NCI-H2081 treated with DMSO at 0.1 percent for 48 hours (cell line): ENCODE measurements around the gene PLPPR5.

ENCODE experiments used
- DNase-seq: peaks from one replicate; lab custom pipeline; 2025; lab: John Stamatoyannopoulos, UW

Gene PLPPR5

DNA sequence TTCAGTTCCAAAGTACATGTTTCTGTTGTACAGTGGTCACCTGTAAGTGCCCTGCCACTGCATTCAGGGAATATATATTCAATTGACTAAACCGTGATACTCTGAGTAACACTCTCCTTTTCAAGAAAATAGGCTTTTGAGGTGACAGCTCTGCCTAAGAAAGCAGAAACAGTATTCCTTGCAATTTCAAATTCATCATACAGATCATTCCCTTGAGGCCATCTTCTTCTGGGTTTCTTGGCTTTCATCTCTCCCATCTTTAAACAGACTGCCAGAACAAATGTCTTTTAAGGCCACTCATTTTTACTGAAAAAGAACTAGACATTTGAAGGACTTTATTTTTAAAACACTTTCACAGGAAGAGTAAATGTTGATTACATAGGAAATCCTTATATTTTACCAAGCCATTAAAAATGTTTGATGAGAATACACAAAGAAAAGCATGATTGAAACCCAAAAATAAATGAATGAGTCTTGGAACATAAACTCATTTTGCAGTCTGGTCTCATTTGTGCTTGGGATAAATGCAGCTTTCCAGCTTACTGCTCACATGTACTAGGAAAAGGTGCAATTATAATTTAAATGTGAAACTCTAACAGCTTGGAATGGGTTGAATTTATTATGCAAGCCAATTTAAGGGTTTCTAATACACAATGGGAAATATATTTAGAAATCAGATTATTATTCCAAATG, 34.7 kb downstream of the PLPPR5 start:
- DNase-seq = no peak

DNA sequence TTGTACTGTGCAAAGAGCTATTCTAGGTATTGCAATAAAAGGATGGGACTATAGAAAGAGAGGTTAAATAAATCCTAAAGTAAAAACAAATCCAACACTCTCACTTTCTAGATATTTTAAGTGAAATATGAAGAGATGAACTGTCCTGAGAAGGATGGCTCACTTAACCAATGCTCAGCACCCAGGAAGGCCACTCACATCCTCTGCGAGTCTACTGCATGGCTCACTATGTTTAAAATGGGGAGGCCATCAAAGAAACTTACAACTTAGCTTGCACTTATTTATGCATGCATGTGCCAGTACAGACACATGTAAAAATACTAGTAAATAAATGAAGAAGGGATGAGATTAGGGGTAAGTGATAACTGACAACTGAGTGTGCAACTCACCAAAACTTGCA, 37.5 kb downstream of the PLPPR5 start:
- DNase-seq = no peak

DNA sequence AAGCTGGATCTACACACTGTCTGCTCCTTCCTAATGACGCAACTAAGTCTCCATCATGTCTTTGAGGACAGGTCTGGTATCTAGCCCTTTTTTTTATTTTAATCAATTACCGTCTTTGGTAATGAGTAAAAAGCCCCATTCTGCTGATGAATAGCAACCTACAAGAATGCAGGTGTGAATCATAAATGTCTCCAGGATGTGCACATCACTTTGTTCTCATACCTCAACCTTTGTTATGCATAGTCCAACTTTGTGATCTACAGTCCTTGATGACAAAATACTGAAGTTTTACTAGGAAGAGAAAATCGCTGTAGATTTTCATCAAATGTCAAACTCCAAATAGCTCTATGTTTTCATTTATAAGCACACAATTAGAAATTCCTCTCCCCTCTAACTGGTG, 39.3 kb downstream of the PLPPR5 start:
- DNase-seq = no peak

DNA sequence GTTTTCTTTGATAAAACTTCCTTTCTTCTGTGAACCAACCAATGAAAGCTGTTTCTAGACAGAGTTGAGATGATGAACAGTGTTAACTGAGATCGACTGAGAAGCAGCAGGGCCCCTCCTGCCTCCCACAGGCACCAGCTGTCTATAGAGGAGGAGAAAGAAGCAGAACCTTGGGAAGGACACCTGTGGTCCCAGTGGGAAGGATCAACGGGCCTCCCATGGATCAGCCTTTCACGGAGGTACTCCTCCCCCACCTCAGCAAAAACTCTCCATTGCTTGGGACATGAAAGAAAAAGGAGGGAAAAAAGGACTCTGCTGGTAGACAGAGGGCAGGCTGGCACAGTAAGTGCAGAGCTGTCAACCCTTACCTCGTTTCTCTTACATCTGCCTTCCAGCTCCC, 40.5 kb downstream of the PLPPR5 start:
- DNase-seq = no peak

DNA sequence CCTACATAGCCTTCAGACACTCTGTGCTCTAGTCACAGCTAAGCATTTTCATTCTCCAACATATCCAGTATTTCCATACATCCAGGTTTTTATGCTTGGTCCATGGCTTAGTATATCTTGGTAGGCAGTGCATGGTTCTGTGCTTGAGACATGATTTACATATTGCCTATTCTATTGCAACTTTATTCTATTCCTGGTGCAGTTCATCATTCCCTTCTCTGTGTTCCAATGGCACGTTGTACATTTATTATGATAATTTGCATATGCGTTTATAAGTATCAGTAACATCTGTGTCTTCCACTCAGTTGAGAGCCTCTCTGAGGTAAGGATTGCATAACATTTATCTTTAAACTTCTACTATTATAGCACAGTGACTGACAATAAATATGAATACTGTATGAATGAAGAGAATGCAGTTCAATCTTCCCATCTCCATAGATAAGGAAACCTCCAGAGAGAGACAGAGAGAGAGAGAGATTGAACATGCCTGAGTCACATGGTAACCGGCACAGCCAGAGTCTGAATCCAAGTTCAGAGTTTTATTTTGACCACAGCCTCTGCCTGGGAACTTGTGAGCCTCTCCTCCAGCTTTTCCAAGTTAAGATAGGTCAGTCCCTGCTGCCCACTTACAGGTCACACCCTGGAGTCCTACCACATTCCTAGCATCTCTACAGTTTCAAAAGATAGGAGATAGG, 41.5 kb downstream of the PLPPR5 start:
- no peak for DNase-seq

DNA sequence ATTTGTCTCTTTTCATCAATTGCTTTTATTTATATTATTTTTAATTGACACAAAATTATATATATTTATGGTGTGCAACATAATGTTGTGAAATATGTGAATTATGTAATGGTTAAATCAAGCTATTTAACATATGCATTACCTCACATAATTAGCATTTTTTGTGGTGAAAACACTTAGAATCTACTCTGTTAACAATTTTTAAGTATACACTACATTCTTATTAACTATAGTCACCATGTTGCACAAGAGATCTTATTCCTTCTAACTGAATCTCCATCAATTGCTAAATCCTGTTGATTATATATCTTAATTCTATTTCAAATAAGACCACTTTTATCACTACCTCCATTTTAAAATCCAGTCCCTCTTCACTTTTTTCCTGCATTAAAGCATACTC, 42.5 kb downstream of the PLPPR5 start:
- DNase-seq = no peak

DNA sequence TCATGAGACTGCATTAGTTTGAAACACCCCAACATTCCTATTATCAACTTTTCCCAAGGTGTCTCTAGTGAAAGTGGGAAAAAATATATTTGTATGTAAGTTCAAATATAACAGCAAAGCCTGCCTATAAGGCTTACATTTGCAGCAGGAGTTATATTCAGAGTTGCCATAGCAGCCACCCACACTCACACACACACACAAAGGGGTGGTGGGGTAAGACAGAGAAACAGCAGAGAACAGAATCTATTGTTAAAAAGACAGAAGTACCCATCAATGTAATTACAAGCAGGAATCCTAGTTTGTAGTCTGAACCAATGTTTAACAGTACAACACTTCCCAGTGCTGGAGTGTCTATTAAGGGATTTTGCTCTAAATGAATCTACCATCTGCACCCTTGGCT, 55.0 kb downstream of the PLPPR5 start:
- DNase-seq = no peak

DNA sequence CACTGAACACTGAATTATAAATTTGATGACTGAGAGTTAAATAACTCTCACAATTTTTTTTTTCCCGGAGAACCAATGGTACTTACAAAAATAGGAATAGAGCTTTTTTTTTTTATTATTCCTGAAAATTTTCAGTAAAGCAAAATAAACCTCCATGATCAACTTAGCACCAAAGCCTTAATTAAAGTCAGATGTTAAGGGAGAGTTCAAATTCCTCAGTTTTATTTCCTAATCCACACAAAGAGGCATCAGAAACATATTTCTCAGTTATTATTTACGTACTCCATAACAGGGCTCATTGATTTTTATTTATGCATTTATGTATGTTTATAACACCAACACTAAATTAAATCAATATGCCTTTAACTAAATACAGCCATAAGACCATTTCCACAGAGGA, 55.5 kb downstream of the PLPPR5 start:
- DNase-seq = no peak

DNA sequence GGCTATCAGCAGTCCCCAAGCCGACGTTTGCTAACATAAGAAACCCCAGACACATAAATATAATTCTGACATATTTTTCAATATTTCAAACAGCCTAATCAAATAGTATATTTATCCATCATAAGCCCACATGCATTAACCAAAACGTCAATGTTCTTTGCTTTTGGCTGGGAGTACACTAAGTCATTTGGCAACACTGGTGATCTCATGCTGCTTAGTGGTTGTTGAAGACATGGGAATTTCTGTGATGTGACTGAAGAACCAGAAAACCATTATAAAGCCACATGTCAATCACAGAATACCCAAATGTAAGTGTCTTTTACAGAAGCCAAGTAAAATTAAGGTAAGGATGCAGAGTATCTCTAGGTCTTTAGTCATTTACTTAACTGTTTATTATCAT, 57.6 kb downstream of the PLPPR5 start:
- DNase-seq = no peak

DNA sequence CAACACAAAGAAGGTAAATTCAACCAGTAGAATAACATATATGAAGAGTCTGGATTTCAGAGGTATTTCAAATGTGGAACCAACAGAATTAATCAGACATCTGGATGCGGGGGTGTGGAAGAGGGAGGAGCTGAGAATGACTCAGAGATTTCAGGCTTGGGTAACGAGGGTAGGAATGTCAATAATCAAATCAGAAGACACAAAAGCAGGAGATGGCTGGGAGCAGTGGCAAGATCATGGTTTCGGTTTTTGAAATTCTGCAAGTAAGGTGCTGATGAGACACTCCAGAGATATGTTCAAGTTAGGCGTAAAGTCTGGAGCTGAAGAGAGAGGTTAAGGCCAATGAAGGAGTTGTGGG, 64.0 kb downstream of the PLPPR5 start:
- no peak for DNase-seq

DNA sequence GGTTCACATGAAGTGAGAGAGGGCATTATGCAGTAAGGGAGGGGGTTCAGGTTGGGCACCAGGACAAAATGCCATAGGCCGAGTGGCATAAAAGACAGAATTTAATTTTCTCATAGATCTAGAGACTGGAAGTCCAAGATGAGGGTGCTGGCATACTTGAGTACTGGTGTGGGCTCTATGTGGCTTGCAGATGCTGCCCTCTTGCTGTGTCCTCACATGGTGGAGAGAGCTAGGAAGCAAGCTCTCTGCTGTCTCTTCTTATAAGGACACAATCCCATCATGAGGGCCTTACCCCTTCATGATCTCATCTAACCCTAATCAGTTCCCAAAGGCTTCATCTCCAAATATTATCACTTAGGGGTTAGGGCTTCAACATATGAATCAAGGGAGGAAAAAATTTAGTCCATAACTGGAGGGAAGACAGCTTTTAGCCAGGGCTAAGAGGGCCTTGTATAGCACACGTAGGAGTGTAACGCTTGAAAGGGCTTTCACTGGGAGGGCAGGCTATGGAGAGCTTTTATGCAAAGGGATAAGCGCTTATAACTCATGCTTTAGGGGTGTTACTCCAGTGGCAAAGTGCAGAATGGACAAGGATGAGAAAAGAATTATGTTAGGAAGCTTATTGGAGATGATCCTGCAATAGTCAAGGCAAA, 64.5 kb downstream of the PLPPR5 start:
- DNase-seq = no peak

DNA sequence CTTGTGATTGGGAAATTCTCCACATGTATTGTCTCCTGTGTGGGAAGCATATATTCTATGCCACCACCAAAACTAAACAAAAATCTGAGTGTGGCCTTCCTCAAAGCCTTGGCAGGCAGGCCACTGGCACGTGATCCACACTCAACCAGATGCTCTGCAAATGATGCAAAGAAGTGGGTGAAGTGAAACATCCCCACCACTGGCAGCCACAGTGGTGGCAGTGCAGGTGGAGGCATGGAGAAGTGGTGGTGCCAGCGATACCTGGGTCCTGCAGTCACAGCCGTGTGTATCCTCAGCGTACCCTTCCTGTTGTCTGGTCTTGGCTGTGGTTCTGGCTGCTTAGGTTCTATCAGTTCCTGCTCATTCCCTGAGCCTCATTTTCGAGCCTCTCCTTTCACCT, 65.2 kb downstream of the PLPPR5 start:
- DNase-seq = no peak

DNA sequence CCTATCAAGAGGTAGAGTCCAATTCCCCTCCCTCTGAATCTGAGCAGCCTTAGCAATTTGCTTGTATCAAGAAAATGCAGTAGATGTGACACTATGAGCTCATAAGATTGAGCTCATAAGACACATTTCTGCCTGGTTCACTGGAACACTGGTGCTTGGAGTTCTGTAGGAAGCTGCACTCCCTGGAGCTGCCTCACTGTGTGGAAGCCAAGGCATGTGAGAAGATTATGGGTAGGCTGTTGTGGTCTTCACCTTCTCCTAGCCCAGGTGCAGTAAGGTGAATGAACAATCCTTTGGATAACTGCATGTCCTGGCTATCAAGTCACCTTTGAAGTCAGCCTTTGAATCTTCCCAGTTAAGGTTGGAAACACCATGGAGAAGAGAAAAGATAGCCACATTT, 67.3 kb downstream of the PLPPR5 start:
- no peak for DNase-seq

DNA sequence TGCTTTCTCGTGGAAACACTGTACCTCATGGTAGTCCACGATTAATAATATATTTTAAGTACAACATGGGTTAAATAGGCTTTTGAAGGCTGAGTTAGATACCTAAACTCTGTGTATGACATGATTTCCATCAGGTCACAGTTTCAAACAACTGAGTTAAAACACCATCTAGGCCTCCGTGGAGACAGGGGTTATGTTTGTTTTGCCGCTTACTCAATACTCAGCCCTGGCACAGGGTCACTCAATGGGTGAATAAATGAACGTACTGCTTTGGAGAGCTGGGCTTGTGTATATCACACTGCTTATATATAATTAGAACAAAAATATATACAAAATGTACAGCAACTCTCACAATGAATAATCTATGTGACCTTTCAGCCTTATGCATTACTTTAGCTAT, 72.5 kb downstream of the PLPPR5 start:
- no peak for DNase-seq

DNA sequence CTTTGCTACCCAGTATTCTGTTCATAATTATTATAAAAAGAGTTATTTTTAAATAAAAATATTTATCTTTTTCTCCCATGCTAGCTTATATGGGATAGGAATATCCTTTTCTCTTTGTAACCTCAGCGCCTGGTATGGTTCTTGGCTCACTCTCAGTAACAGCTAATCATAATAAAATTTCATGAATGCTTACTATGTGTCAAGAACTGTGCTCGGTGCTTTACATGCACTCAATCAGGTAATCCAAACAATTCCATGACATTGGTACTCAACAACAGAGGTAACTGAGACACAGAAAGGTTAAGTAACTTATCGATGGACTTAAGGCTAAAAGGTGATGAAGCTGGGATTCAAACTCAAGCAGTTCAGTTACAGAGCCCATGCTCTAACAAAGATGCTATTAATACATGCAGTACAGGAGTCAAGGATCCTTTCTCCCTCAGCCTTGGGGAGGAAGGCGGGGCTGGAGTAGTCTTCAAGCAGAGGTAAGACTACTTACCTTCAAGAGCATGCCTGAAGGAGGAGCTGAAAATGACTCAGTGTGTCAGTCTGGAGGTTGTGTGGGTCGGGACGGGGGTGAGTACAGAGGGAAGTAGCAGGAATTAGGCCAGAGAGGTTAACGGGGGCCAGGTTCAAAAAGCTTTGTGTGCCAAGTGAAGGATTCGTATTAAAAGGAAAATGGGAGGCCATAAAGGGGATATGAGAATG, 73.4 kb downstream of the PLPPR5 start:
- DNase-seq = no peak

DNA sequence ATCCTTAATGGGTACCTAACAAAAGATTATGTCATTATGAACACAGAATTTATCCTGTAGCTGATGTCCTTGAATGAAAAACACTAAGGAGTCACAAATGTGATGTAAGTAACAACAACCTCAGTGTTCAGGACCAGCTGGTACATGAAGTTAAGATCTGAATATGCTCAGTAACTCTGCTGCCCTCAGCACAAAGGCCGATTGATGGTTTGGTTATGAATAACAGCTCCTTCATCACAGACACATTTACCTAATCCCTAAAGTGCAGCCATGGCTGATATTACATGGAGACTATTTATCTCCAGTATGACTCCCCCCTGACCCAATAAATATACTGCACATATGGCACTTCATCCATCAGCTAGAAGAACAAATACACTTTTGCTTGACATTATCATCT, 75.2 kb downstream of the PLPPR5 start:
- DNase-seq = no peak

DNA sequence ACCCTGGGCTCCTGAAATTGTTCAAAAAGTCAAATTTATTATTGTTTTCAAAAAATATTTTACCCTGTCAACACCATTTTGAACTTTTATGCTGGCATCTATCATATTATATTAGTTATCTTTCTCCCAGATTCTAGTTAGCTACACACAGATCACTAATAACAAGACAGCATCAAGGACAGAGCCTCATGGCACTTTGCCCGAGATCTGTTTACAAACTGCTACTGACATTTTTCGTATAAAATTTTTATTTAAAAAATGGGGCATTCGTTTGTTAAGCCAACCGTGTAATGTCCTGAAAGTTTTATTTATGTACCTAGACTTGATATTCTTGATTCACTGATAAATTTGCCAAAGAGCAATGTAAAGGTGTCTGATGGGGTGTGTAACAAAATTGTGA, 78.1 kb downstream of the PLPPR5 start:
- DNase-seq = no peak

DNA sequence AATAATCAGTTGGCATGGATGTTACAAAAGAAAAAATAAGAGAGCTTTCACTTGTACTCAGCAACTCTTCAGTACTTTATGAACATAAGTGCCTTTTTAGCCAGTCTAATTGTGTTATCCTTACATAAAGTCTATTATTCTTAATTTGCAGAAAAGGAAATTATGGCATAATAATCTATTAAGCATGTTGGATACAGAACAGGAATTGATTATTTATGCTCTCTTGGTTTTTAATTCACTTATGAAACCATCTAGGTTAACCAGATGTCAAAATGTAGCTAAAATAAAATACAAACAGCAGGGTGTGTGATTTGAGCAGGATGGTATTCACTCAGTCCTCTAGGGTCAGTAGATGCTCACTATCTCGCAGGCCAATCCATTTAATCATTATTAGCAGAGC, 79.7 kb downstream of the PLPPR5 start:
- no peak for DNase-seq

DNA sequence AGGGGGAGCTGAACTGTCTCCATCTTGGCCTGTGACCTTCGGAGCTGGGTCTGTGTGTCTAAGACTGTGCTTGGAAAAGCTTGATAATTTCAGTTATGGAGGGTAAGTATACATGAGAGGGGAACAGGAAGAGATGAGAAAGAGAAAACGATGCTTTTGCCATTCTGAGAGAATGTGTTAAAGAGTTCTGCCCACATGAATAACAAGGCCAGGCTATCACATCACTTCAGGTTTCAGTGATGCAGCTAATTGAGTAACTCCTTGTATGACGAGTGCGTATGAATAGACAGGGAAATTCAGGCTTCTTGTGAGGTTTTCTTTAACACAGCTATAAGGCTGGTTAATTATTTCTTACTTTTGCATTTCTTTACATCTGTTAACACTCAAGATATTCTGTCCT, 81.0 kb downstream of the PLPPR5 start:
- DNase-seq = no peak

DNA sequence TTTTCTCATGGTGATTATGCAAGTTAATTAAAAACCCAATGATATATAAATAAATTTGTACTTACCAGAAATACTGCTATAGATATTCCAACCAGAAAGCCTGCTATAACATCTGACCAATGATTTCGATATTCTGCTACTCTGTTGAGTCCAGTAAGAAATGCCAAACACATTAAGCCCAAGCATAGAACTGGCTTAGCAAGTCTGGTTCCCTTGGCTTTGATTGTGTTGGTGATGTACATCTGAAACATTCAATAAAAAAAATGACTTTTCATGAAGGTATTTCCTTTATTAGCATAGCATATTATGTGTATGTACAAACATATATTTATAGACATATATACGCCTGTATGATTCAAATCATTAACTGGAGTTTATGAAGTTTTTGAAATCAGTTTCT, 82.8 kb downstream of the PLPPR5 start:
- DNase-seq = no peak

DNA sequence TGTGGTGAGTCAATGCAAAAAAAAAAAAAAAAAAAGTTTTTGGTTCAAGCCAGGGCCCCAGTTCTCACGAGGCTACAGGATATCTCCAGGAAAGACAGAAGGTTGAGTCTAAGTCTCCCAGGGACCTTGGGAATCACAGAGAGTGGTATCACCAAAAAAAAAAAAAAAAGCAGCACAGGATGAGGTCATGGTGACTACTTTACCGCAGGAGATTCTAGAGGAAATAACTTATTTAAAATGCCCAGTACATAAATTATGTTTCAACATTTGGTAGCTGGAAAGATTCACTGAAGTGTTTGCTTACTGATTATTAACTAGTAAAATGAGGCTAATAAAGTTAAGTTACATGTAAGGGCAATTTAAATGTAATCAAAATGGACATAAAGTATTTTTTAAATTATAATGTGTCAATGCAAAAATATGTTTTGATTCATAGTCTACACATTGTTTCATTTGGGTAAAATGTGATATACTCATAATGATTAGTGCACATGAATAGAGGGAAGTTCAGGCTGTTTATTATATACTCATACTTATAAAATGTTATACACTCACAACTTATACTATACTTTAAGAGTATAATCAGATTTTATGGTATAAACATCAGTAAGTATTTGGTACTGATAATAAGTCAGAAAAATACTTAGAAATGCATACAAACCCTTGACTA, 84.1 kb downstream of the PLPPR5 start:
- no peak for DNase-seq

DNA sequence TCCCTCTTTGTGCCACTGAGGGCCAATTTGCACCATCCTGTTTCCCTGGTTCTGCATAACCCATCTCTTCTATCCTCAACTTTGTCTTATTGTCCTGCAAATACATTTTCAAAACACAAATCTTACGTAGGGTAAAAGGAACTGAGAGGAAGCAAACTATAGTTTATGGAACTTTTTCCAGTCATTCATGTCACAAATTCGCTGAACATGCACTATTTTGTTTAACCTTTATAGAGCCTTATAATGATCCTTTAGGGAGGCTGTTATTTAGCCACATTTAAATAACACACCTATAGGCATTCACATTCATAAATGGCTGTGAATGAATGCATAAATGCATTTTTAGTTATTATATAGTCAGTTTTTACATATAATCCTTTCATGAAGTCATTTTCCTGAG, 85.0 kb downstream of the PLPPR5 start:
- no peak for DNase-seq

DNA sequence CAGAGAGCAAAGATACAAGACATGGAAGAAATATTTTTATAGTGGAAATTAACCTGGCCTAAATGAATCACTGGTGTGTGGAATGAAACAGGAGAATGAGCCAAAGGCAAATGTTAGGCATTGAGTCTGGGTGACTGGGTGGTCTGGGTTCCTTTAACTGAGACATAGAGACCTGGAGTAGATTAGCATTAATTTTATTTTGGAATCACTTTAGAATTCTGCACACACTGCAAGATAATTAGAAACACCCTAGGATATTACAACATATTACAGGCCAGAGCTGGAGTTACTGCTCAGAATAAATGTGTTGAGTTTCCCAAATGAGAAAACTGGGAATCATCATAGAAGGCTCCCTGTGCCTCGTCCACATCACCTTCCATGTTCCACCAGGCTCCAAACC, 85.5 kb downstream of the PLPPR5 start:
- DNase-seq = no peak
